ENCODE results near the gene MT1G.
A peak's percentile ranks its signal among the peaks of the same experiment; 100 is the strongest.

MT1G gene

DNA sequence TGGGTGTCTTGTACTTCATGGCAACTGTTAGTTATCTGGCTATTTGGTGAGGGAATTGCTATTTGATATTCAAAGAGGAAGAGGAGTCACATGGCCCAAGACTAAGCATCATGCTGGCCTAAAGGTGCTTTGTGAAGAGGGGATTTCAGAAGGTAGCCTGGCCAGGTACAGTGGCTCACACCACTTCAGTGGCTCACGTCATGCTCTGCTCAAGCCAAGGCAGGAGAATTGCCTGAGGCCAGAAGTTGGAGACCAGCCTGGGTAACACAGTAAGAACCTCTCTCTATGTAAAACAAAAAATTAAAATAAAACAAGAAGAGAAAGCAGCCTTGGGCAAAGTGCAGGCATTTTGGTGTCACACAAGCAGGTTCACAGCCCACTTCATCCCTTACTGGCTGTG lies 22.6 kb downstream of the MT1G start:
- Mint-ChIP-seq H3K4me3 (no peak overlapping the region), H3K36me3 (no peaks in the 10 kb centered on the region)
- no peak for ATAC-seq (replicated peaks)

DNA sequence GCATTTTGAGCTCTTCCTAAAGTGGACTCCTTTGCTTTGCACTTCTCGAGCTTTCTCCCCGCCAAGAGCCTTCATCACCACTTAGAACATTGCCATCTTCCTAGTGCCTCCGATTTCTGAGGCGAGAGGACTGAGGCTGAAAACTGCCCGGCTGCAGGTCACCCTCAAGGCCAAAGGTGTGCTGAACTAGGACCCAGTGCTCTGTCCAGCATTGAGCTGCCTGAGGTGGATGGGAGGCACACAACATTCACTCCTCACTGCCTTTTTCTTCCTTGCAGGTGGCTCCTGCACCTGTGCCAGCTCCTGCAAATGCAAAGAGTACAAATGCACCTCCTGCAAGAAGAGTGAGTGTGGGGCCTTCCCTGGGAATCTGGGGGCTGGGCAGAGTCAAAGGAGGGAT lies 24.0 kb downstream of the MT1G start:
- Mint-ChIP-seq H3K36me3 (no peaks in the 10 kb centered on the region), H3K9me3 (no peaks in the 10 kb centered on the region), H3K4me3 (peak overlapping the region; percentile 52 to 77), H3K4me1 (peaks cover 15 to 18% of the 10 kb centered on the region in 2 donors), H3K27me3 (peaks cover 77 to 85% of the 10 kb centered on the region in 2 donors), H3K27ac (peak overlapping the region; percentile 31)
- no peak for DNase-seq
- no peak for ATAC-seq (replicated peaks)

More for the DNA sequence above, 22.6 kb downstream of the MT1G start:
- Mint-ChIP-seq H3K27ac (no peak overlapping the region), H3K27me3 (peaks cover 73 to 78% of the 10 kb centered on the region in 2 donors), H3K4me1 (peaks cover 15 to 18% of the 10 kb centered on the region in 2 donors), H3K9me3 (no peaks in the 10 kb centered on the region)
- no peak for DNase-seq

DNA sequence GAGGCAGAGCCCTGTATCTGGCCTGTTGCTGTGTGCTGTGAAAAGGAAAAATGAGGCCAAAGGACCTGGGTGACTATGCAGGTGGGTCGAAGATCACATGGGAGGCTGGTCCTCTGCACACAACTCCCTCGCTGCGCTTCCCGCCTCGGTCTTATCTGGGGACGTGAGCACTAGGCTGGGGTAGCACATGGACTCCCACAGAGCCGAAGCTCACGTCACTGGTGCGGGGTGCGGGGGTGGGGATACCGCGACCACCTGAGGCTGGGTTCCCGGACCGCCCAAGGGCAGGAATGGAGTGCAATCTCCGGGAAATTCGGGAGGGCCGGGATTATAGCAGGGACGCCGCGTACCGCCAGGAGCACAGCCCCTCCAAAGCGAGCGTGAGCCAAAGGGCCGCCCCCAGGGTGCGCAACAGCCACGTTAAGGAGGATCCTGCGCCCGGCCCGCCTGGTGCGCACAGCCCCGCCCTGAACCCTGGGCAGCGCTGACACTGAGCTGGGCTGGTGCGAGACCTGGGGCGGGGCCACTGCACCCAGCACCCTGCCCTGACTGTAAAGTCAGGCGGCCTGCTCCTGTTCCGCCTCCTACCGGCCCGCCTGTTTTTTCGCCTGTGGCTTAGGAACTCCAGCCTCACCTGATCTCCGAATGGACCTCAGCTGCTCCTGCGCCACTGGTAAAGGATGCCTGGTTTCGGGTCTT lies 24.6 kb downstream of the MT1G start:
- Mint-ChIP-seq H3K27ac (peak overlapping the region; percentile 31), H3K9me3 (no peaks in the 10 kb centered on the region), H3K27me3 (peaks cover 74 to 85% of the 10 kb centered on the region in 2 donors), H3K4me1 (peaks cover 17 to 23% of the 10 kb centered on the region in 2 donors), H3K4me3 (peak overlapping the region; percentile 73 to 77), H3K36me3 (no peaks in the 10 kb centered on the region)
- DNase-seq: peak; percentile 35
- ATAC-seq (replicated peaks): peak; percentile 99 to 100

DNA sequence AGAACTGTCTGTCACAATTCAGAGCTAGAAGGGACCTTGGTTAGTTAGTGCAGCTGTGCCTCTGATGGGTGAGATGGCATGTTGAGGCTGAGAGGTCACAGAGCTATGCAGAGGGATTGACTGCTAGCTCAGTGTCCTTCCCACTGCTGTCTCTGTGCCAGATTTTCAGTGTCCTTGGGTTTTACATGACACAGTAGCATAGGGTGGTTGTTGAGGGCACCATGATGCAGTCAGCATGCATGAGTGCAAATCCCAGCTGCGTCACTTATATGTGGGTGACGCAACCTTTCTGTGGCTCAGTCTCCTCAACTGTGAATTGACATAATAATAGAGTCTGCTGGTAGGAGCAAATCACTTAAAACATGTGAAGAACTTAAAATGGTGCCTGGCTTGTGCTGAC lies 26.7 kb downstream of the MT1G start:
- no peak for DNase-seq
- Mint-ChIP-seq H3K4me3 (no peak overlapping the region), H3K9me3 (no peaks in the 10 kb centered on the region), H3K4me1 (peaks cover 22 to 30% of the 10 kb centered on the region in 2 donors), H3K27me3 (peaks cover 80 to 89% of the 10 kb centered on the region in 2 donors), H3K27ac (no peak overlapping the region), H3K36me3 (no peaks in the 10 kb centered on the region)
- no peak for ATAC-seq (replicated peaks)

DNA sequence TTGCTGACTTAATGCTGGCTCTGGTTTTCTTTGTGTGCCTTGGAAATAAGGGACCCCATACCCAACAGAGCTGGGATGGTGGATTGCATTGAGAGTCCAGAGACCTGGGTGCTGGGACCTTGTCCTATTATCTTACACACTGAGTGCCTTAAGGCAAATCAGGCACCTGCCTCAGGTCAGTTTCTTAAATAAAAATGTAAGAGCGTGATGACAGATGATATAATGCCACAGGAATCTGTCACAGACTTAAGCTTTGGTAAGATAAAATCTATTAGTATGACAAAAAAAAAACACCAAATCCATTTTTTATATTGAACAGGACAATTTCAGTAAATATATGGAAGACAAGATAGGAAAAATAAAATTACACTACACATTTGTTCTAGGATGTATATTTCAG lies 27.8 kb downstream of the MT1G start:
- Mint-ChIP-seq H3K27ac (no peak overlapping the region), H3K9me3 (no peaks in the 10 kb centered on the region), H3K27me3 (peaks cover 79 to 89% of the 10 kb centered on the region in 2 donors), H3K4me1 (peaks cover 24 to 38% of the 10 kb centered on the region in 2 donors), H3K36me3 (no peaks in the 10 kb centered on the region), H3K4me3 (no peak overlapping the region)
- ATAC-seq (replicated peaks) (no peak), DNase-seq (no peak)

DNA sequence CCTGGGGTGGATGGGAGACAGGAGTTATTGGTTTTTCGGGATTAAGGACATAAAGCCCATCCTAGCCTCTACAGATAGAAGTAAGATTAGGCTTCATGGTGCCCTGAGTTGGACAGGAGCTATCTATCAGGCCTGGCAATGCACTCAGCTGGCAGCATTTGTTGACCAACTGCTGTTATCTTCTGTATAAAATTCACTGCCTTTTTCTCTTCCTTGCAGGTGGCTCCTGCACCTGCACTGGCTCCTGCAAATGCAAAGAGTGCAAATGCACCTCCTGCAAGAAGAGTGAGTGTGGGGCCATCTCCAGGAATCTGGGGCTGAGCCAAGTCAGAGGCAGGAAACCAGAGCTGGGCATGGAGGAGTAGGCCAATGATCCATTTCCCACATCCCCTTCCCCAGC lies 28.8 kb downstream of the MT1G start:
- ATAC-seq (replicated peaks) (no peak), DNase-seq (no peak)
- Mint-ChIP-seq H3K36me3 (no peaks in the 10 kb centered on the region), H3K27ac (no peak overlapping the region), H3K4me3 (no peak overlapping the region), H3K4me1 (peaks cover 26 to 38% of the 10 kb centered on the region in 2 donors), H3K9me3 (no peaks in the 10 kb centered on the region), H3K27me3 (peaks cover 79 to 89% of the 10 kb centered on the region in 2 donors)

DNA sequence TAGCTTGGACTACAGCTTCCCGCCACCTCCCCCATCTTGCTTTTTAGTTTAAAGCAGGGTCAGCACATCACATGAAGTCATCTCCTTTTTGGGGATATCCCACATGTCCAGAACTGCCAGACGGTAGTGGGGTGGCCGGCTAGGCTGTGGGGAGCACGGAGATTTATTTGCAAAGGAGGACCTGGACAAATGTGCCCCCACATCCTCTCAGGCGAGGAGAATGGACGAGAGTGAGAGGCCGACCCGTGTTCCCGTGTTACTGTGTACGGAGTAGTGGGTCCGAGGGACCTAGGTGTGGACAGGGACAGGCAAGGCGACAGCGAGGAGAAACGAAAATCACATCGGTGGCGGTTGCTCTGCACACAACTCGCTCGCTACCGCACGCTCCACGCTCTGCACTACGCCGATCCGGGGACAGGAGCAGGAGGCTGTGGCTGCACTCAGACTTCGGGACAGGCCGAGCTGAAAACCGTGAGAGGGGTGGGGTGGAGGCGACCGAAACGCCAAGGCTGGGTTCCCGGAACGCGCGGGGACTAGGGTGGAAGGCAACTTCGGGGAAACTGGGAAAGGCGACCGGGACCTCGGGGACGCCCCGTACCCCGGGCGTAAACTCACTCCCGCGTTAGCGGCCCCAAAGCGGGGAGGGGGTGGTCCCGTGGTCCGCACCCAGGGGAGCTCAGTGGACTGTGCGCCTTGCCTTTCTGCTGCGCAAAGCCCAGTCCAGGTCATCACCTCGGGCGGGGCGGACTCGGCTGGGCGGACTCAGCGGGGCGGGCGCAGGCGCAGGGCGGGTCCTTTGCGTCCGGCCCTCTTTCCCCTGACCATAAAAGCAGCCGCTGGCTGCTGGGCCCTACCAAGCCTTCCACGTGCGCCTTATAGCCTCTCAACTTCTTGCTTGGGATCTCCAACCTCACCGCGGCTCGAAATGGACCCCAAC lies 29.8 kb downstream of the MT1G start, which contains the start of gene MT1A:
Gene MT1A (plus strand): TSS at position 853 of the 937 bp plus-strand sequence. CDS start 73 bp downstream, at position 926.
- H3K36me3 Mint-ChIP-seq: no peaks in the 10 kb centered on the region

DNA sequence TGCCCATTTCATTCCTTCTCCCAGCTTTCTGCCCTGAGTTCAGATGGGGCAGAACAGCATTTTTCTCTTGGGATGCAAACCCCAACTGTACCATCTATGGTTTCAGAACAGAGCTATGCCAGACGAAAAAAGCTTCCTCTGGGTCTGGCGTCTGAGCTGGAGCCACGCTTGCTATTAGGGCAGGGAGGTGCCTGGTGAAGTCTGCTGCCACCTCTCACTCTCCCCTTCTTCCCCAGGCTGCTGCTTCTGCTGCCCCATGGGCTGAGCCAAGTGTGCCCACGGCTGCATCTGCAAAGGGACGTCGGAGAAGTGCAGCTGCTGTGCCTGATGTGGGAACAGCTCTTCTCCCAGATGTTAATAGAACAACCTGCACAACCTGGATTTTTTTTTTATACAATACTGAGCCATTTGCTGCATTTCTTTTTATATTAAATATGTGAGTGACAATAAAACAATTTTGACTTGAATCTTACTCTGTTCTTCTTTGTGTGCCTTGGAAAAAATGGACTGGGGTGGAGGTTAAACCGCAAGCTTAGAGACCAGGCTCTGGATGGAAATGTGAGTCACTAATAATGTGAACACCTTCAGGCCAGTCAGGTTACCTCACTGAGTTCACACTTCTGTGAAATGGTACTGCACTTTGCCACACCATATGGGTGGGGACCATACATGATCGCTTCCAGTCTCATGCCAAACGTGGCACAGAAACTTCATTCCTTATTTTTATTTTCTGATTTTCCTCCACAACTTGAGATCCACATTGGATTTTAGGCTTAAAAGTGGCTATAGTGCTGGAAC lies 31.1 kb downstream of the MT1G start:
- DNase-seq (no peak), ATAC-seq (replicated peaks) (no peak)
- H3K36me3 Mint-ChIP-seq: no peaks in the 10 kb centered on the region
- no peak overlapping the region for H3K27ac Mint-ChIP-seq
- no peak overlapping the region for H3K4me3 Mint-ChIP-seq
- H3K27me3 Mint-ChIP-seq: peaks cover 77 to 96% of the 10 kb centered on the region in 2 donors
- H3K9me3 Mint-ChIP-seq: no peaks in the 10 kb centered on the region
- peaks cover 19 to 39% of the 10 kb centered on the region in 2 donors for H3K4me1 Mint-ChIP-seq

More for the DNA sequence above, 29.8 kb downstream of the MT1G start, which contains the start of gene MT1A:
- no peak for DNase-seq
- ATAC-seq (replicated peaks): peak in 1 of 2 donors; percentile 25
- H3K9me3 Mint-ChIP-seq: no peaks in the 10 kb centered on the region
- H3K27me3 Mint-ChIP-seq: peaks cover 79 to 89% of the 10 kb centered on the region in 2 donors
- H3K4me1 Mint-ChIP-seq: peaks cover 19 to 29% of the 10 kb centered on the region in 2 donors
- H3K4me3 Mint-ChIP-seq: peak within 1 kb of the TSS; percentile 65 to 66
- H3K27ac Mint-ChIP-seq: peak within 1 kb of the TSS; percentile 37

DNA sequence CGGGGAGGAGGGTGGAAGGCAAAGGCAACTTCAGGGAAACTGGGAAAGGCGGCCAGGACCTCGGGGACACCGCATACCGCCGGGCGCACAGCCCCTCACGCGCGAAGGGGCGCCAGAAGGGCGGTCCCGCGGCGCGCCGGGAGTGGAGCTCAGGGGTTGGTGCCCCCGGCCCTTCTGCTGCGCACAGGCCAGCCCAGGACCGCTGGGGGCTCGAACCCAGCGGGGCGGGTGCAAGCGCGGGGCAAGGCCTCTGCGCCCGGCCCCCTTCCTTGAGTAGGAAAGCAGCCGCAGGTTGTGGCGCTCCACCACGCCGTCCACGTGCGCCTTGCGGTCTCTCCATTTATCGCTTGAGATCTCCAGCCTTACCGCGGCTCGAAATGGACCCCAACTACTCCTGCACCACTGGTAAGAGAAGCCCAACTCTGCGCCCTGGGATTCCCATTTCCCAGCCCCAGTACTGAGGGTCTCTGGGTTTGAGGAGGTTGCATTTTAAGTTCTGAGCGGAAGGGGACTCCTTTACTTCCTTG lies 32.4 kb downstream of the MT1G start:
- no peak for DNase-seq
- H3K36me3 Mint-ChIP-seq: no peaks in the 10 kb centered on the region
- peaks cover 21 to 43% of the 10 kb centered on the region in 2 donors for H3K4me1 Mint-ChIP-seq
- no peaks in the 10 kb centered on the region for H3K9me3 Mint-ChIP-seq
- H3K27me3 Mint-ChIP-seq: peaks cover 74 to 92% of the 10 kb centered on the region in 2 donors
- H3K4me3 Mint-ChIP-seq: peak overlapping the region in 1 of 2 donors; percentile 66
- ATAC-seq (replicated peaks): no peak
- H3K27ac Mint-ChIP-seq: no peak overlapping the region

DNA sequence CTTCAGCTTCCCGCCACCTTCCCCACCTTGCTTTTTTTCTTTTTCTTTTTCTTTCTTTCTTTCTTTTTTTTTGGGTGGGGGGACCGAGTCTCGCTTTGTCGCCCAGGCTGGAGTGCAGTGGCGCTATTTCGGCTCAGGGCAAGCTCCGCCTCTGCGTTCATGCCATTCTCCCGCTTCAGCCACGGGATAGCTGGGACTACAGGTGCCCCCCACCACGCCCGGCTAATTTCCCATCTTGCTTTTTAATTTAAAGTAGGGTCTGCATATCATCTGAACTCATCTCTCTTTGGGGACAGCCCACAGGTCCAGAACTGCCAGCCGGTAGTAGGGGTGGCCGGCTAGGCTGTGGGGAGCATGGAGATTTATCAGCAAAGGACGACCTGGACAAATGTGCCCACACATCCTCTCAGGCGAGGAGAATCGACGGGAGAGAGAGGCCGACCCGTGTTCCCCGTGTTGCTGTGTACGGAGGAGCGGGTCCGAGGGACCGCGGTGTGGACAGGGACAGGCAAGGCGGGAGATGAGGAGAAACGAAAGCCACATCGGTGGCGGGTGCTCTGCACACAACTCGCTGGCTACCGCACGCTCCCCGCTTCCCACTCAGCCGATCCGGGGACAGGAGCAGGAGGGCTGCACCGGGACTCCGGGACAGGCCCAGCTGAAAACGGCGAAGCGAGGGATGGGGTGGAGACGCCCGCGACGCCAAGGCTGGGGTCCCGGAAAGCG lies 33.0 kb downstream of the MT1G start:
- Mint-ChIP-seq H3K4me1 (peaks cover 26 to 50% of the 10 kb centered on the region in 2 donors), H3K36me3 (no peaks in the 10 kb centered on the region), H3K9me3 (no peaks in the 10 kb centered on the region), H3K27me3 (peaks cover 69 to 86% of the 10 kb centered on the region in 2 donors), H3K4me3 (peak overlapping the region; percentile 66 to 69), H3K27ac (peak overlapping the region; percentile 22)
- DNase-seq: no peak
- ATAC-seq (replicated peaks): no peak

DNA sequence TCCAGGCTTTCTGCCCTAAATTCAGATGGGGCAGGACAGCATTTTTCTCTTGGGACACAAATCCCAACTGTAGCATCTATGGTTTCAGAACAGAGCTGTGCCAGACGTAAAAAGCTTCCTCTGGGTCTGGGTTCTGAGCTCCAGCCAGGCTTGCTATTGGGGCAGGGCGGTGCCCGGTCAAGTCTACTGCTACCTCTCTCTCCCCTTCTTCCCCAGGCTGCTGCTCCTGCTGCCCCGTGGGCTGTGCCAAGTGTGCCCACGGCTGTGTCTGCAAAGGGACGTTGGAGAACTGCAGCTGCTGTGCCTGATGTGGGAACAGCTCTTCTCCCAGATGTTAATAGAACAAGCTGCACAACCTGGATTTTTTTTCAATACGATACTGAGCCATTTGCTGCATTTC lies 34.3 kb downstream of the MT1G start:
- ATAC-seq (replicated peaks) (no peak), DNase-seq (no peak)
- H3K9me3 Mint-ChIP-seq: no peaks in the 10 kb centered on the region
- H3K27ac Mint-ChIP-seq: no peak overlapping the region
- peaks cover 63 to 79% of the 10 kb centered on the region in 2 donors for H3K27me3 Mint-ChIP-seq
- H3K36me3 Mint-ChIP-seq: no peaks in the 10 kb centered on the region
- no peak overlapping the region for H3K4me3 Mint-ChIP-seq
- H3K4me1 Mint-ChIP-seq: peaks cover 33 to 58% of the 10 kb centered on the region in 2 donors

DNA sequence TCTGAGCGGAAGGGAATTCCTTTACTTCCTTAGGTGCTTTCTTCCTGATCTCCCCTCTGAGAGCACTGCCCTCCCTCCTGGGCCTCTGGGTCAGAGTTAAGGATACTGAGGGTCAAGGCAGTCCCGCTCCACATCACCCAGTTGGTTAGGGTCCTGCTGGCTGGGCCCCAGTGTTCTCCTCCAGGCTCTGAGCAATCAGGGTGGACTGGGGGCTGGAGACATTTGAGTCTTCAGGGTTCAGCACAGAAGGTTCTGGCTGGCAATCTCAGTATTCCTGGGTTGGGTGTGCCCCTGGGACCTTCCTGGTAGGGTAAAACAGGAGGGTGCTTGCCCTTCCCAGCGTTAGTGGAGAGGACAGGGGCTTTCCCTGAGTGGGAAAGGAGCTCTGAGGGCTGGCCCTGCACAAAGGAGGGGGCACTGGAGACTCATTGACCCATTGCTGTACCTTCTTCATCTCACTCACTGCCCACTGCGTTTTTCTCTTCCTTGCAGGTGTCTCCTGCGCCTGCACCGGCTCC lies 35.0 kb downstream of the MT1G start:
- no peaks in the 10 kb centered on the region for H3K9me3 Mint-ChIP-seq
- ATAC-seq (replicated peaks): no peak
- DNase-seq: no peak
- H3K4me3 Mint-ChIP-seq: peak overlapping the region; percentile 79 to 82
- H3K27me3 Mint-ChIP-seq: peaks cover 58 to 74% of the 10 kb centered on the region in 2 donors
- no peaks in the 10 kb centered on the region for H3K36me3 Mint-ChIP-seq
- H3K27ac Mint-ChIP-seq: no peak overlapping the region
- H3K4me1 Mint-ChIP-seq: peaks cover 30 to 52% of the 10 kb centered on the region in 2 donors

Measured in stimulated activated naive B cell treated with anti-CD40 and anti-IgM and Interleukin-4, amounts not matched to agents 10 μg/mL and 1 μg/mL and 100 μg/mL, for 72 hours (primary cell).